Measurements from ENCODE around the gene FAM124B.

- TF ChIP-seq POLR2A (IDR thresholded peaks at IDR 0.05) (no peak), CTCF (IDR thresholded peaks at IDR 0.05) (no peak)
Measured at GRCh38 chr2:224413381-224413780, 11.5 kb upstream of the FAM124B start.
